Uterus (tissue), 4 donors: Measurements from ENCODE around the gene PSTPIP1. TPM values are rescaled to one million over a fixed set of nuclear protein-coding genes. Genes with fewer than 3 reads are reported as not detected.
A peak's percentile ranks its signal among the peaks of the same experiment; 100 is the strongest.

ENCODE experiments used
- DNase-seq, 2 donors: peaks; one replicate each; pipeline ENCODE4 v3.0.0-alpha.2; 2019 to 2020
- H3K27ac ChIP-seq, 2 donors: fragments of 200-600 bp; sonication (generic); 1 replicate in 1 of 2; 2 replicates in 1 of 2; pipeline ENCODE4 v1.5.1; 2016 to 2018
- H3K27me3 ChIP-seq, 2 donors: fragments of 200-600 bp; sonication (generic); one replicate each; pipeline ENCODE4 v1.5.1; 2018 to 2019; ENCODE audit warnings: control low read depth in 1 of 2
- H3K36me3 ChIP-seq, 2 donors: fragments of 200-600 bp; sonication (generic); one replicate each; pipeline ENCODE4 v1.5.1; 2019; ENCODE audit warnings: control low read depth in 1 of 2
- H3K4me1 ChIP-seq, 2 donors: fragments of 200-600 bp; sonication (generic); one replicate each; pipeline ENCODE4 v1.5.1; 2018 to 2019; ENCODE audit warnings: control low read depth in 1 of 2
- H3K4me3 ChIP-seq, 2 donors: fragments of 200-600 bp; sonication (generic); 1 replicate in 1 of 2; 2 replicates in 1 of 2; pipeline ENCODE4 v1.5.1; 2018 to 2019; ENCODE audit warnings: mild to moderate bottlenecking in 1 of 2
- H3K9me3 ChIP-seq, 2 donors: fragments of 200-600 bp; sonication (generic); one replicate each; pipeline ENCODE4 v1.5.1; 2019; ENCODE audit warnings: control low read depth in 1 of 2
- CTCF ChIP-seq, 4 experiments: fragments of 200-600 bp in 2 of 4; fragments of 450-650 bp in 2 of 4; sonication (generic) in 2 of 4; IDR thresholded peaks; one replicate each; pipeline ENCODE4 v1.5.1; 2016 to 2019; ENCODE audit warnings: antibody characterized with exemption in 4 of 4, mild to moderate bottlenecking in 2 of 4, moderate library complexity in 1 of 4
- POLR2A ChIP-seq, 2 donors: fragments of 450-650 bp; IDR thresholded peaks; one replicate each; pipeline ENCODE4 v1.6.1; 2016; ENCODE audit warnings: antibody characterized with exemption in 2 of 2, mild to moderate bottlenecking in 1 of 2, moderate library complexity in 1 of 2
- intact Hi-C: fragments of 100-400 bp; cut with DNase I; formaldehyde crosslinking; loops from one replicate; pipeline ENCODE4 v1.15.1; 2023; ENCODE audit warnings: low total_unique reads
- total RNA-seq, 4 donors: library from RNA; depleted of rRNA in 3 of 4; stranded (reverse); fragments of >200 nt in 3 of 4; gene quantifications; one replicate each; pipeline versions ENCODE4 v1.1.0 to v1.2.4, GENCODE V29; 2014 to 2023
- donor health status: DM: yes; HTN: yes; CAD: no.

Gene PSTPIP1
- total RNA-seq, 4 donors from 2014 or later: 1.3 to 10.0 (median 4.7) TPM; not detected in 1

DNA sequence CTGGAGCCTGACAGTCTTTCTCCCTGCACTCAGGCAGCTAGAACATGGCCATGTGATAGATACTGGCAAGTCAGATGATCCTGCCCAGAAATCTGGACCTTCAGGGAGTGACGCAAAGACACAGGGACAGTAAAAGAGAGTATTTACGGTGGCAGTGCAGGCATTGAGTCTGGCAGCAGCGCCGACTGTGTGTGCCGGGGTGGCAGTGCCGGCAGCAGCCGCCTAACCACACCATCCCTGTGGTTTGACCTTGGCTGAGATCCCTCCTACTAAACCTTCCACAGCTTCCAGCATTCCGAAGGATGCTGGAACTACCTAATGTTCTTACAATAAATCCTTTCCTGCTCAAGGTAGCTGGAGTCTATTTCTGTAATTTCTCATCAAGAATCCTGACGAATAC is 80.6 kb downstream of the PSTPIP1 start:
- no peaks in the 10 kb centered on the region for H3K27me3 ChIP-seq
- no peak overlapping the region for H3K27ac ChIP-seq
- no peak overlapping the region for H3K4me3 ChIP-seq
- no peak for DNase-seq
- intact Hi-C loops: no loop called here
- H3K36me3 ChIP-seq: no peaks in the 10 kb centered on the region
- no peaks in the 10 kb centered on the region for H3K4me1 ChIP-seq
- no peaks in the 10 kb centered on the region for H3K9me3 ChIP-seq
- TF ChIP-seq POLR2A (IDR thresholded peaks at IDR 0.05) (no peak), CTCF (IDR thresholded peaks at IDR 0.05) (no peak)

- Histone ChIP-seq H3K4me3 (no peak overlapping the region), H3K27ac (no peak overlapping the region), H3K4me1 (no peaks in the 10 kb centered on the region), H3K36me3 (no peaks in the 10 kb centered on the region), H3K27me3 (no peaks in the 10 kb centered on the region), H3K9me3 (no peaks in the 10 kb centered on the region)
- intact Hi-C loops: no loop called here
- TF ChIP-seq POLR2A (IDR thresholded peaks at IDR 0.05) (no peak), CTCF (IDR thresholded peaks at IDR 0.05) (no peak)
- DNase-seq: no peak
Observed at GRCh38 chr15:77076323-77076915, 81.5 kb downstream of the PSTPIP1 start.

GRCh38 chr15:77081971-77082370 is 87.0 kb downstream of the PSTPIP1 start:
- Histone ChIP-seq H3K9me3 (no peaks in the 10 kb centered on the region), H3K36me3 (no peaks in the 10 kb centered on the region), H3K4me3 (no peak overlapping the region), H3K4me1 (no peaks in the 10 kb centered on the region), H3K27ac (no peak overlapping the region), H3K27me3 (no peaks in the 10 kb centered on the region)
- DNase-seq: no peak
- TF ChIP-seq POLR2A (IDR thresholded peaks at IDR 0.05) (no peak), CTCF (IDR thresholded peaks at IDR 0.05) (no peak)
- intact Hi-C loops: no loop called here

- intact Hi-C loops: no loop called here
- TF ChIP-seq POLR2A (IDR thresholded peaks at IDR 0.05): no peak
- TF ChIP-seq CTCF (IDR thresholded peaks at IDR 0.05): no peak
- no peaks in the 10 kb centered on the region for H3K27me3 ChIP-seq
- peak; percentile 51 to 65 for DNase-seq
- H3K36me3 ChIP-seq: no peaks in the 10 kb centered on the region
- no peak overlapping the region for H3K27ac ChIP-seq
- H3K4me1 ChIP-seq: no peaks in the 10 kb centered on the region
- no peaks in the 10 kb centered on the region for H3K9me3 ChIP-seq
- peak overlapping the region in 1 of 2 donors; percentile 18 for H3K4me3 ChIP-seq
Observed at GRCh38 chr15:77083381-77084160, 88.6 kb downstream of the PSTPIP1 start.

GRCh38 chr15:77084436-77084835 is 89.5 kb downstream of the PSTPIP1 start:
- intact Hi-C loops: no loop called here
- no peak overlapping the region for H3K27ac ChIP-seq
- no peaks in the 10 kb centered on the region for H3K9me3 ChIP-seq
- no peaks in the 10 kb centered on the region for H3K4me1 ChIP-seq
- no peak overlapping the region for H3K4me3 ChIP-seq
- no peaks in the 10 kb centered on the region for H3K36me3 ChIP-seq
- no peak for DNase-seq
- TF ChIP-seq CTCF (IDR thresholded peaks at IDR 0.05): no peak
- no peak for TF ChIP-seq POLR2A (IDR thresholded peaks at IDR 0.05)
- no peaks in the 10 kb centered on the region for H3K27me3 ChIP-seq
